ENCODE measurements around the gene SLK.

DNA sequence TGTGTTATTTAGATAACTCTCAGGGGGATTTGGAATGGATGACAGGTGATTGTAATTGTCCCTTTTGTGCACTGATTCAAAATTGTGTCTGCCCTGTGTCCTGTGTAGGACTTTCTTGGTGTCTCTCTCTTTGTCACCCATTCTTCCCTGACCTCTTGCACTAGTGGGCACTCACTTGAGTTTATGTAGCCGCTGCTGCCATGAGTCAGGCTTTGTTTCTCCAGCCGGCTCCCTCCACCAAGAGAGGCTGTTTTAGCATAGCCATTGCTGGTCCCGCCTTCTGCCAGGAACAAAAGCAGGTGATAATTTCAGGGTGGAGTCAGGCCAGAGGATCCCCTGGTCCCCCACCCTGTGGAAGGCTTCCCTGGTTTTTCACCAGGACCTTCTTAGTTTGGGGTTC is 110.3 kb downstream of the SLK start:
- TF ChIP-seq, protein P1, sequence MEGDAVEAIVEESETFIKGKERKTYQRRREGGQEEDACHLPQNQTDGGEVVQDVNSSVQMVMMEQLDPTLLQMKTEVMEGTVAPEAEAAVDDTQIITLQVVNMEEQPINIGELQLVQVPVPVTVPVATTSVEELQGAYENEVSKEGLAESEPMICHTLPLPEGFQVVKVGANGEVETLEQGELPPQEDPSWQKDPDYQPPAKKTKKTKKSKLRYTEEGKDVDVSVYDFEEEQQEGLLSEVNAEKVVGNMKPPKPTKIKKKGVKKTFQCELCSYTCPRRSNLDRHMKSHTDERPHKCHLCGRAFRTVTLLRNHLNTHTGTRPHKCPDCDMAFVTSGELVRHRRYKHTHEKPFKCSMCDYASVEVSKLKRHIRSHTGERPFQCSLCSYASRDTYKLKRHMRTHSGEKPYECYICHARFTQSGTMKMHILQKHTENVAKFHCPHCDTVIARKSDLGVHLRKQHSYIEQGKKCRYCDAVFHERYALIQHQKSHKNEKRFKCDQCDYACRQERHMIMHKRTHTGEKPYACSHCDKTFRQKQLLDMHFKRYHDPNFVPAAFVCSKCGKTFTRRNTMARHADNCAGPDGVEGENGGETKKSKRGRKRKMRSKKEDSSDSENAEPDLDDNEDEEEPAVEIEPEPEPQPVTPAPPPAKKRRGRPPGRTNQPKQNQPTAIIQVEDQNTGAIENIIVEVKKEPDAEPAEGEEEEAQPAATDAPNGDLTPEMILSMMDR (conservative IDR thresholded peaks at IDR 0.05) = no peak
- TF ChIP-seq ZFX (IDR thresholded peaks at IDR 0.05) = no peak

Data from C4-2B (cell line).